IgD-negative memory B cell (primary cell): ENCODE measurements around the gene RSPH6A. TPM values are rescaled to one million over a fixed set of nuclear protein-coding genes. Genes with fewer than 3 reads are reported as not detected.

Experiments
- H3K27ac Mint-ChIP-seq, 3 donors: one replicate each; pipeline ENCODE4 v1.8.0; 2020 to 2022; ENCODE audit warnings: mild to moderate bottlenecking in 3 of 3, mixed read lengths in 3 of 3, moderate library complexity in 1 of 3
- H3K27me3 Mint-ChIP-seq: one replicate; pipeline ENCODE4 v1.8.0; 2021; ENCODE audit warnings: mixed read lengths
- H3K36me3 Mint-ChIP-seq: one replicate; pipeline ENCODE4 v1.8.0; 2020; ENCODE audit warnings: mild to moderate bottlenecking, mixed read lengths
- H3K4me1 Mint-ChIP-seq, 3 donors: one replicate each; pipeline ENCODE4 v1.8.0; 2020 to 2022; ENCODE audit warnings: mixed read lengths in 3 of 3, mild to moderate bottlenecking in 1 of 3
- H3K4me3 Mint-ChIP-seq, 4 donors: one replicate each; pipeline ENCODE4 v1.8.0; 2020 to 2022; ENCODE audit warnings: mild to moderate bottlenecking in 4 of 4, mixed read lengths in 4 of 4, moderate library complexity in 3 of 4
- H3K9me3 Mint-ChIP-seq, 3 donors: one replicate each; pipeline ENCODE4 v1.8.0; 2020 to 2021; ENCODE audit warnings: mixed read lengths in 3 of 3, mild to moderate bottlenecking in 1 of 3
- polyA plus RNA-seq: library from polyadenylated mRNA; unstranded; fragments of 300-500 nt; fragmentation: Illumina TruSeq; gene quantifications from one replicate; pipeline ENCODE4 v1.2.3, GENCODE V29; 2021

RSPH6A gene
- polyA plus RNA-seq, 1 donor from 2014 or later, result not detected

DNA sequence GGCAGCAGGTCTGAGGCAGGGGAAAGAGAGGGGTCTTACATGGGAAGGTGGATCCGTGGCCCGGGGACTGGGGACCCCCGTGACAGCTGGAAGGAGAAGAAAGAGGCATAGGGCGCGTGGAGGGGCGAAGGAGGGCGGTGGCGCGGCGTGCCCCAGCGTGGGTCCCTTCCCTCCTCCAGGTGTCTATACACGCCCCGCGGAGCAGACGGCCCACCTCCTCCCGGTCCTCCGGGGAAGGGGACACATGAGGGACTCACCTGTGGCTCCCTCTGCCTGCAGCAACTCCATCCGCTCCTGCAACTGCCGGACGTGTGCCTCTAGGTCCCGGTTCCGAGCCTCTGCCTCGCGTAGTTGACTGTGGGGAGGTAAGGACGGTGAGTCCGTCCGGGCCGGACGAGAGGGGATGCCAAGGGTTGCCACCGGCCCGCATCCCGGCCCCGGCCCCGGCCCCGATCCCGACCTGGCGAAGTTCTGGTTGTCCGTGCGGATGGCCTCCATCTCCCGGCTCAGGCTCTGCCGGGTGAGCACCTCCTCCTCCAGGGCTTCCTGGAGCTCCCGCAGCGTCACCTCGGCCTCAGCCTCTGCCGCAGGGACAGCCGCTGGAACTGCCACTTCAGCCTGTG, 43.7 kb downstream of the RSPH6A start:
- Mint-ChIP-seq H3K36me3 (no peaks in the 10 kb centered on the region), H3K4me3 (peak overlapping the region in 3 of 4 donors; percentile 80 to 100 (median 93)), H3K27me3 (peaks cover 4% of the 10 kb centered on the region), H3K4me1 (peaks cover 5 to 9% (median 5%) of the 10 kb centered on the region in 3 donors), H3K9me3 (no peaks in the 10 kb centered on the region), H3K27ac (peak overlapping the region in 1 of 3 donors; percentile 100)

DNA sequence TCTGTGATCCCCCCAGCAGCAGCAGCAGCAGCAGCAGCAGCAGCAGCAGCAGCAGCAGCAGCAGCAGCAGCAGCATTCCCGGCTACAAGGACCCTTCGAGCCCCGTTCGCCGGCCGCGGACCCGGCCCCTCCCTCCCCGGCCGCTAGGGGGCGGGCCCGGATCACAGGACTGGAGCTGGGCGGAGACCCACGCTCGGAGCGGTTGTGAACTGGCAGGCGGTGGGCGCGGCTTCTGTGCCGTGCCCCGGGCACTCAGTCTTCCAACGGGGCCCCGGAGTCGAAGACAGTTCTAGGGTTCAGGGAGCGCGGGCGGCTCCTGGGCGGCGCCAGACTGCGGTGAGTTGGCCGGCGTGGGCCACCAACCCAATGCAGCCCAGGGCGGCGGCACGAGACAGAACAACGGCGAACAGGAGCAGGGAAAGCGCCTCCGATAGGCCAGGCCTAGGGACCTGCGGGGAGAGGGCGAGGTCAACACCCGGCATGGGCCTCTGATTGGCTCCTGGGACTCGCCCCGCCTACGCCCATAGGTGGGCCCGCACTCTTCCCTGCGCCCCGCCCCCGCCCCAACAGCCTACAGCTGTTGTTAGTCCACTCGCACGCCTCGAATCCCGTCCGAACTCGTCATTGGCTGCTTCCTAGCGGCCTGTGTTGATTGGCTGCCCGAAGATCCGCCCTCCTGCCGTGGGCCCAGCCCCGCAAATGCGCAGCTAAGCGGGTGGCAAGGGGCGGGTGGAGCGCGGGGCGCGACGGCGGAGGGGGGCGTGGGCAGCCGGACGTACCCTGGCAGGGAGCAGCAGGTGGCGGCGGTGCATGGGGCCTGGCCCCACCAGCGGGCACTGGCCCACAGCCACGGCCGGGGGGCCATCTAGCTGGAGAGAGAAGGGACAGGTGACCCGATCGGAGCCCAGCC, 44.7 kb downstream of the RSPH6A start:
- Mint-ChIP-seq H3K36me3 (no peaks in the 10 kb centered on the region), H3K27ac (peak overlapping the region; percentile 86 to 100 (median 94)), H3K9me3 (no peaks in the 10 kb centered on the region), H3K27me3 (peaks cover 4% of the 10 kb centered on the region), H3K4me1 (peaks cover 5 to 9% (median 5%) of the 10 kb centered on the region in 3 donors), H3K4me3 (peak overlapping the region; percentile 86 to 100 (median 95))

DNA sequence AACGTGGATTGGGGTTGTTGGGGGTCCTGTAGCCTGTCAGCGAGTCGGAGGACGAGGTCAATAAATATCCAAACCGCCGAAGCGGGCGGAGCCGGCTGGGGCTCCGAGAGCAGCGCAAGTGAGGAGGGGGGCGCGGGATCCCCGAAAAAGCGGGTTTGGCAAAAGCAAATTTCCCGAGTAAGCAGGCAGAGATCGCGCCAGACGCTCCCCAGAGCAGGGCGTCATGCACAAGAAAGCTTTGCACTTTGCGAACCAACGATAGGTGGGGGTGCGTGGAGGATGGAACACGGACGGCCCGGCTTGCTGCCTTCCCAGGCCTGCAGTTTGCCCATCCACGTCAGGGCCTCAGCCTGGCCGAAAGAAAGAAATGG, 45.3 kb downstream of the RSPH6A start:
- peak overlapping the region; percentile 86 to 100 (median 95) for H3K4me3 Mint-ChIP-seq
- peaks cover 5 to 9% (median 5%) of the 10 kb centered on the region in 3 donors for H3K4me1 Mint-ChIP-seq
- H3K27me3 Mint-ChIP-seq, result peaks cover 7% of the 10 kb centered on the region
- H3K9me3 Mint-ChIP-seq, result no peaks in the 10 kb centered on the region
- peak overlapping the region; percentile 86 to 100 (median 94) for H3K27ac Mint-ChIP-seq
- no peaks in the 10 kb centered on the region for H3K36me3 Mint-ChIP-seq

DNA sequence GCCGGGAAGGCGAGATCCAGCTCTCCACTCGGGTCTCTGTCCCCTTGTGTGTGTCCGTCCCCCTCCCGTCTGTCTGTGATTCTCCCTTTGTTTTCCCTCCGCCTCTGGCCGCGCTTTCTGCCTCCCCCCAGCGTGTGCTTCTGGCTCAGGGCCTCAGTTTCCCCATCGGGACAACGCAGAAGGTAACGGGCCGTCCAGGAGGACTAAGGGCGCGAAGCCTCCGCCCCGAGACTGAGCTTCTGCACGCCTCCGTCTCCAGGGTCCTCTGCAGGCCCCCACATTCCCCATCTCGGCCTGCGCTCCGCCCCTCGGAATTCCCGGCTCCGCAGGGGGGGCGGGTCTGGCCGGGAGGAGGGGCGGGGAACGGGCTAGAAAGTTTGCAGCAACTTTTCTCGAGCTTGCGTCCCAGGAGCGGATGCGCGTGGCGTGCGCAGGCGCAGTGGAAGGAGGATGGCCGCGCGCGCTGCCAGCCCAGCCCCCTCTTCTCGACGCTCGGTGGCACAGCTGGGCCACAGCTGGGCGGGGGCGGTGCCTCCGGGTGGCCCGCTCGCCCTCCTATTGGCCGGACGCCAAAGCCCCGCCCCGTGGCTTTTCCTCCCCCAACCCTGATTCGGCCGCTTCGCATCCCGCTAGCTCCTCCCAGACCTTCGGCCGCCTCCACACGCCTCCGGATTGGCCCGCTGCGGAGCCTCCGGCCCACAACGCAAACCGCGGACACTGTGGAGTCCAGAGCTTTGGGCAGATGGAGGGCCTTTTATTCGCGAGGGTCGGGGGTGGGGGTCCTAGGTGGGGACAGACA, 45.9 kb downstream of the RSPH6A start, which contains the start of gene SIX5:
Gene SIX5, minus strand, starts transcription at position 269 of the 799 bp plus-strand sequence. CDS start 408 bp downstream, outside the sequence.
- no peaks in the 10 kb centered on the region for H3K9me3 Mint-ChIP-seq
- peaks cover 5 to 9% (median 5%) of the 10 kb centered on the region in 3 donors for H3K4me1 Mint-ChIP-seq
- peak within 1 kb of the TSS; percentile 86 to 100 (median 94) for H3K27ac Mint-ChIP-seq
- no peaks in the 10 kb centered on the region for H3K36me3 Mint-ChIP-seq
- H3K4me3 Mint-ChIP-seq, result peak within 1 kb of the TSS; percentile 86 to 100 (median 95)
- peaks cover 7% of the 10 kb centered on the region for H3K27me3 Mint-ChIP-seq

DNA sequence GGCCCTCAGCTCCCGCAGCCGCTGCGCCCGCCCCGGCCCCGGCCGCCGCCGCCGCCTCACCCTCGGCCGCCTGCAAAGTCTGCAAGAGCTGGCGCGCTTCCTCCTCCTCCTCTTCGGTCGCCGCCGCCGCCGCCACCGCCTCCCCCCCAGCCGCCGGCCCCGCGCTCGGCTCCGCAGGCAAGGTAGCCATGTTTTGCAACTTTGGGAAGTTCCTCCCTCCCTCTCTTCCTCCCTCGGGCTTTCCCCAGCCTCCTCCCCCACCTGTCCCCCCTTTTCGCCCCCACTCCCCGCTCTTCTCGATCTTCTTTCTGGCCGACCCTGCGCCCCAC, 46.5 kb downstream of the RSPH6A start:
- Mint-ChIP-seq H3K27ac (peak overlapping the region in 1 of 3 donors; percentile 100), H3K4me1 (peaks cover 5 to 9% (median 5%) of the 10 kb centered on the region in 3 donors), H3K9me3 (no peaks in the 10 kb centered on the region), H3K4me3 (peak overlapping the region; percentile 86 to 100 (median 95)), H3K36me3 (no peaks in the 10 kb centered on the region), H3K27me3 (peaks cover 7% of the 10 kb centered on the region)

DNA sequence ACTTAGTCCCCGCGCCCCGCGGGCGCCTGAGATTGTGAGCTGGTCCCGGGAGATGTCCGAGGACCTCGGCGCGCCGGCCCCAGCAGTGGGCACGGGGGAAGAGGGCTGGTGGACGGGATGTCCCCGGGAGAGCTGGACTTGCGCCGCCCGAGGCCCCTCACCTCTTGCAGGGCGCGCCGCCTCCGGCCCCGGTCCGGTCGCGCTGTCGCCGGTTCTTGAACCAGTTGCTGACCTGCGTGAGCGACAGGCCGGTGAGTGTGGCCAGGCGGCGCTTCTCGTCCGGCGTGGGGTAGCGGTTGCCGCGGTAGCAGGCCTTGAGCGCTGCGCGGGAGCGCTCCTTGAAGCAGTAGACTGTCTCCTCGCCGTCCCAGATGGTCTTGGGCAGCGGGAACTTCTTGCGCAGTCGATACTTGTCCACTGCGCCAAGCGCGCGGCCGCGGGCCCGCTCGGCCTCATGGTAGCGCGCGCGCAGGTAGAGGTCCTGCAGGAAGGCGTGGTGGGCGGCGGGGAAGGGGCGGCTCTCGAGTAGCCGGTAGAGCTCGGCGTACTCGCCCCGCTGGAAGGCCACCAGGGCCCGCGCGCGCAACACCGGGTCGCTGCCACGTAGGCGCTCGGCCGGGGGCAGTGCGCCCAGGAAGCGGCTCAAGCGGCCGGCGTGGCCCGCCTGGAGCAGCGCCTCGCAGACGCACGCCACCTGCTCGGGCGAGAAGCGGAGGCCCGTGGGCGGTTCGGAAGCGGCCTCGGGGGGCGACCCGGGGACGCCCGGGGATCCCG, 47.0 kb downstream of the RSPH6A start:
- peaks cover 5 to 7% (median 5%) of the 10 kb centered on the region in 3 donors for H3K4me1 Mint-ChIP-seq
- no peak overlapping the region for H3K27ac Mint-ChIP-seq
- no peaks in the 10 kb centered on the region for H3K36me3 Mint-ChIP-seq
- peak overlapping the region; percentile 78 to 100 (median 84) for H3K4me3 Mint-ChIP-seq
- no peaks in the 10 kb centered on the region for H3K9me3 Mint-ChIP-seq
- peaks cover 7% of the 10 kb centered on the region for H3K27me3 Mint-ChIP-seq

DNA sequence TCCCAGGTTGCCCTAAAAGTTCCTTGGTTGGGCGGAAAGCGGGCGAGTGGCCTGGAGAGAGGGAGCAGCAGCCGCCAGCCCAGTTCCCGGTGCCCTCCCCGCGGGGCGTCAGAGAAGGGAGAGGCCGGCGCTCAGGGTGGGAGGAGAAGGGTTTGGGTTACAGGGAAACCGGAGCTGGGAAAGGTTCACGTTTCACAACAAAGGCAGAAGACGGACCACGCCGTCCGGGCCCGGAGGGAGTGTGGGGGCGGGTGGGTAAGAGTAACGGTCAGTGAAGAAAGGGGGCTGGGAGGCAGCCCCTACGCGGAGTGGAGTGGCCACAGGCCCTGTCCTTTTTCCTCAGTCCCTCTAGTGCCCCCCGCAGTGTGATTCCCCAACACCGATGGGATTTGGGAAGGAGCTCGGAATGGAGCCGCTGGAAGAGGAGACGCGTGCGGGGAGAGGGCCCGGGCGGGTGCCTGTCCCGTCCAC, 47.7 kb downstream of the RSPH6A start:
- peak overlapping the region; percentile 34 to 81 (median 51) for H3K4me3 Mint-ChIP-seq
- no peak overlapping the region for H3K27ac Mint-ChIP-seq
- H3K27me3 Mint-ChIP-seq, result peaks cover 7% of the 10 kb centered on the region
- H3K9me3 Mint-ChIP-seq, result no peaks in the 10 kb centered on the region
- H3K4me1 Mint-ChIP-seq, result peaks cover 5 to 7% (median 5%) of the 10 kb centered on the region in 3 donors
- H3K36me3 Mint-ChIP-seq, result no peaks in the 10 kb centered on the region

DNA sequence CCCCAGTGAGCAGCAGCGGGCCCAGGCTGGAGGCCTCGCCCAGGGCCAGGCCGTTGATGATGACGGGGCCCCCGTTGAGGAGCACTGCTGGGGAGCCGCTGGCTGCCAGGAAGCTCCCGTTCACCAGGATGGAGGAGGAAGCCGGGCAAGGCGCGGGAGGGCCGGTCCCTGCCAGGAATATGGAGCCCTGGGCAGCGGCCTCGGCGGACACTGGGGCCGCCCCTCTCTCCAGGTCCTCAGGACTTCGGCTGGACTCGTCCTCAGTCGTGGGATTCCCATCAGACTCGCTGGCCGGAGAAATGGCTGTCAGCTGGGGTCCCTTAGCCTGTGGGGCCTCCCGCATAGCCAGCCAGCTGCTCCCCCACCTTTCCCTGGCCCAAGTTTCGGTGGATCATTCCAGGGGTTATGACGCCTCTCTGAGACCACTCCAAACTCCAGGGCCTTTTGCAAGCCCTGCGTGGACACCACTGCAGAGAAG, 48.2 kb downstream of the RSPH6A start:
- Mint-ChIP-seq H3K4me3 (peak overlapping the region; percentile 39 to 81 (median 54)), H3K9me3 (no peaks in the 10 kb centered on the region), H3K4me1 (peaks cover 4 to 5% (median 5%) of the 10 kb centered on the region in 3 donors), H3K27ac (no peak overlapping the region), H3K27me3 (peaks cover 9% of the 10 kb centered on the region), H3K36me3 (no peaks in the 10 kb centered on the region)

DNA sequence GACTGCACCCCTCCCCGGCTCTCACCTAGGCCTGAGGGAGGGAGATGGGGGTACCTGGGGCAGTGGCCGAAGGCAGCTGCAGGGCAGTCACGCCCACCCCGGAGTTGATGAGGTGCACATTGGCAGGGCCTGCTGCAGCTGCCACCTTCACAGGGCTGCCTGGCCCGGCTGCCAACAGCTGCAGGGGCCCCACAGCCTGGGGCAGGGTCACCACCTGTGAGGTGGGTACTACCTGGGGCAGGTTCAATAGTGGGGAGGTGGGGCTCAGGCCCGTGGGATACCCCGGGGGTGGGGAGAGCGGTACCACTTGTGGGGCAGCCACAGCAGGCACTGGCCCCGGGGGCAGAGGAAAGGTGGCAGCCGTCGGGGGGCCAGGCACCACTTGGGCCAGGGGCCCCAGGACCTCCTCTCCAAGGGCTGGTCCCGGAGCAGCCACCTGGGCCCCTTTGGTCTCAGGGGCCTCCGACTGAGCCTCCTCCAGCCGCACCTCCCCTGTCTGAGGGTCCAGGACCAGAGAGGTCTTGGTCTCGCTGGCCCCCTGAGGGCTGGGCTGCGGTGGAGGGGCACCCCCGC, 48.7 kb downstream of the RSPH6A start:
- Mint-ChIP-seq H3K36me3 (no peaks in the 10 kb centered on the region), H3K4me1 (peaks cover 4 to 5% (median 5%) of the 10 kb centered on the region in 3 donors), H3K27me3 (peaks cover 9% of the 10 kb centered on the region), H3K4me3 (no peak overlapping the region), H3K9me3 (no peaks in the 10 kb centered on the region), H3K27ac (no peak overlapping the region)

DNA sequence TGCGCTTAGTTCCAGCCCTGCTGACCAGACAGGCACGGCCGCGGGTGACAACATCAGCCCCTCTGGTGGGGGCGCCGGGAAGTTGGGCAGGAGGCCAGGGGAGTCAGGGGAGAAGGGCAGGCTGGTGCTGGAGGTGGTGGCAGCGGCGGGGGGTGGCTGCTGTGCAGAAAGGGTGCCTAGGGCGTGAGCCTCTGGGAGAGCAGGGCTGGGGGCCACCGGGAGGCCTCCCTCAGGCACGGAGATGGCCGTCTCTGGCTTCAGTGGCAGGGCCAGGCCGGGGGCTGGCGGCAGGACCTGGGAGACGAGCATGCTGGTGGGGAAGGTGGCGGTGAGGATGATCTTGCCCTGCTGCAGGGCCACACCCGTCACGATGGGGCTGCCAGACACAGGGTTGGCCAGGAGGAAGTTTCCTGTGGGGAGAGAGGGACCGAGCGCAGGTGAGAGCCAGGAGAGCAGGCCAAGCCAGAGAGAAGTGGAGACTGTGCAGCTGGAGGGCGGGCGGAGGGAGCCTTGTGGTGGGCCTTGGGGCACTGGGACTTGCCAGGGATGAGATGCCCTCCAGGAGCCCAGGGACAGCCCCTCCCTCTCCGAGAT, 49.3 kb downstream of the RSPH6A start:
- peaks cover 1 to 5% (median 2%) of the 10 kb centered on the region in 3 donors for H3K4me1 Mint-ChIP-seq
- H3K4me3 Mint-ChIP-seq, result peak overlapping the region in 1 of 4 donors; percentile 21
- no peaks in the 10 kb centered on the region for H3K9me3 Mint-ChIP-seq
- no peaks in the 10 kb centered on the region for H3K36me3 Mint-ChIP-seq
- peaks cover 10% of the 10 kb centered on the region for H3K27me3 Mint-ChIP-seq
- H3K27ac Mint-ChIP-seq, result no peak overlapping the region

DNA sequence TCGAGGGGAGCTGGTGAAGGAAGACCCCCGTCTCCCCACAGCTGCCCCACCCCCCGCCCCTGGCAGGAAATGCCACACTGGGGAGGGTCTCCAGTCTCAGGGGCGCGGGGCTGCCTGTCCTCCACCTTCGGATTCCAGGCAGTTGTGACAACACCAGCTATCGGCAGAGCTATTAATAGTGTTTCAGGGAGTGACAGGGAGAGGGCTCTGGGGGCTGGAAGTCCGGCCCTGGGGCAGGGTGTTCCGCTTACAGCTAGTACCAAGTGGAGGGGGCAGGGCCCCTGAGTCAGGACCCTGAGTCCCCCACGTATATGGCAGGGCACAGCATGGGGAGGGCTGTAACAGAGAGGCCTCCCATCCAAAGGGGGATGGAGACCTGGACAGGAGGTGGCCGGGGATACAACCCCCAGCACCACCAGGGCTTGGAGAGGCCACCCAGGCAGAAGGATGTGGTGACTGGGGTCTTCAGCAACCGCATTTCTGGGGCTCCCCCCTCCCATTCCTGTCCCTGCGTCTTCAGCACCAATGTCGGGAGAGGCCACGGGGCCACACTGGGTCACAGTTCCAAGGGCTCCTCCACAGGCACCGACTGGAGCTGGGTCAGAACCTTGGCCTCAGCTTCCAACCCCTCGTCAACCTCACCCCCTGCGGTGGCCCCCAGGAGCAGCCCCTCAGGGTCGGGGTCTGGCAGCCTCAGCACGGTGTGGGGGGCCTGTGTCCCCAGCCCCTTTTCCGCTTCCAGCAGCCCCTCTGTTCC, 50.0 kb downstream of the RSPH6A start:
- Mint-ChIP-seq H3K27me3 (peaks cover 14% of the 10 kb centered on the region), H3K4me3 (peak overlapping the region in 1 of 4 donors; percentile 67), H3K36me3 (no peaks in the 10 kb centered on the region), H3K4me1 (peaks cover 0 to 5% (median 0%) of the 10 kb centered on the region in 3 donors), H3K27ac (peak overlapping the region in 1 of 3 donors; percentile 62), H3K9me3 (no peaks in the 10 kb centered on the region)

DNA sequence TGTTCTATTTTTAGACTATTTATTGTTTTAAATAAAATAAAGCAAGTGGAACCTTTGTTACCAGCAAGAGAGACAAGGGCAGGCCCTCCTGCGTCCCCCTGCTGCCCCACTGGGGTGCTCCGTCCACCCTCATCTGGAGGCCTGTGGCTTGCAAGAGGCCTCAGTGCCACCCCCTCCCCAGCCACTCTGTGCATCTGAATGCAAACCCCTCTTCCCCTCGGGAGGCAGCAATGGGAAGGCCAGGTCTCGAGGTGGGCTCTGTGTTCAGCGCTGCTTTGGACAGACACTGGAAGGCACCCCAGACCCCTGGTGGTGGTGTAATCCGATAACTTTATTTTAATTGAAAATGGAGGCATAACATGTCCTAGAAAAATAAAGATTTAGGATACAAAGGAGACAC, 50.6 kb downstream of the RSPH6A start:
- H3K27ac Mint-ChIP-seq, result peak overlapping the region in 1 of 3 donors; percentile 62
- H3K27me3 Mint-ChIP-seq, result peaks cover 14% of the 10 kb centered on the region
- H3K4me1 Mint-ChIP-seq, result peaks cover 0 to 1% (median 0%) of the 10 kb centered on the region in 3 donors

More for the DNA sequence above, 50.6 kb downstream of the RSPH6A start:
- Mint-ChIP-seq H3K36me3 (no peaks in the 10 kb centered on the region), H3K4me3 (peak overlapping the region in 1 of 4 donors; percentile 67), H3K9me3 (no peaks in the 10 kb centered on the region)
